NCI-H2227 (cell line): Measurements from ENCODE around the gene PPP3CA.
"Not testable (repeated sequence)": the region's sequence is repeated elsewhere in the genome, so short reads cannot be mapped to it uniquely, and the experiment has no call there.

Source experiments
- DNase-seq: peaks from one replicate; lab custom pipeline; 2025; ENCODE audit not compliant: unreplicated experiment; lab: John Stamatoyannopoulos, UW

PPP3CA gene

DNA sequence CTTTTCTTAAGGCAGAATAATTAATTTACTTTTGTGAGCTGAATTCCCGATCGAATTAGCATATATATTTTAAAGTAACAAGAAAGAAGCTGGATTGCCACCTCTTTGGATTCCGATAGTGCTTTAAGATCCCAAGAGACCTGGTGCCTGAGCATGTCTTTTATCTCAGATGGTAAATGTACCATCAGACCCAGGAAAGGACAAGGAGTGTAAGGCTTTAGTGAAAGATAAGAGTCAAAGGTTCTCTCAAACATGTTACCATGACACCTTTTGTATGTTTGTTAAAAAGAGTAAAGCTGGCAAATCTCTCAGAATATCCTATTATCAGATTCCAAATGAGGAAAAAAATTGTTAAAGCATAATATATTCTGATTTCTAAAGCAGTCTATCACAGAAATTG is 198.8 kb downstream of the PPP3CA start:
- DNase-seq = no peak

- DNase-seq = no peak
Observed at GRCh38 chr4:101147283-101147682, 200.0 kb downstream of the PPP3CA start.

GRCh38 chr4:101145021-101145420 is 202.3 kb downstream of the PPP3CA start:
- DNase-seq = no peak

DNA sequence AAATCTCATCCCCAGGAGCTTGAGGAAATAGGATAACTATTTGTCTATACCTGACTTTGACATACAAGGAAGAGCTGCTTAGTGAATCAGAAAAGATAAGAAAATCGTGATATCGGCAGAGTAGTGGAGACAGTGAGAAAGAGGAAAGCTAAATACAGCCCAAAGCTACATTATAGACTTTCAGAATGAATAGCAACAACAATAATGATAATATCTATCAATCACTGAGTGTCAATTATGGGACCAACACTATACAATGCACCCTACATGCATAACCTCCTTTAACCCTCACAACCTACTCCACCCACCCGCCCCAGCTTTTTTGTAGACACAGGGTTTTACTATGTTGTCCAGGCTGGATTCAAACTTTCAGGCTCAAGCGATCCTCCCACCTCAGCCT is 205.1 kb downstream of the PPP3CA start:
- DNase-seq = no peak

DNA sequence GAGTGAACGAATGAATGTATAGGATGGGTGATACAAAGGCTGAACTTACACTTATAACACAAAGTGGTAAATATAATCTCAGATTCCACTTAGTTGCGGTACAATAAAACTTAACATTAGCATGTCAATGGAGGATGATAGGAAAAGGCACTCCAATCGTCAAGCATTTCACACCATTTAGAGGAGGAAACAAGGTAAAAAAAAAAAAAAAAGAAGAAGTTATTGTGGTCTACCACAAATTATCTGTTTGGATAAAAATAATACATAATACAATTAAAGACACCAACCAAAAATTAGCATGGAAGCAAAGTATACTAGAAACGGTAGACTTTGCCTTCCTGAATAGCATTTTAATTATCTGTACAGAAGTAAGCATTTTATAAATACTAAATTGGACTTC is 205.5 kb downstream of the PPP3CA start:
- no peak for DNase-seq

GRCh38 chr4:101141230-101141629 is 206.1 kb downstream of the PPP3CA start:
- no peak for DNase-seq

DNA sequence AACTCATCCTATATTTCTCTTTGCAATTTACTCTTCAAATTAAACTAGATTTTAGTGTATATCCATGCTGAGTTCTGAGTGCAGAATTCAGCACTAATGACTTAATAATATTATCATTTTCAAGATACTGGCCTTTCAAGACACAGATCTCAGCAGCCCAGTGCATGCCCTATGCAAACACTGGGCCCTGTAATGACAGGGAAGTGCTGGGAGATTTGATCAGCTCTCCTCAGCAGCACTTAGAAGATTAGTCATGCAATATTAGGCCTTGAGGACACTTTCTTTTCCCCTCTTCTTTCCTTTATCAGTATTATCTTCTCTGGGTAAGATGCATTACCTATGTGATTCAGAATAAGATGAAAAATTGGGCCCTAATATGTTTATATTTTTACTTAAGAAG is 207.1 kb downstream of the PPP3CA start:
- DNase-seq = no peak

DNA sequence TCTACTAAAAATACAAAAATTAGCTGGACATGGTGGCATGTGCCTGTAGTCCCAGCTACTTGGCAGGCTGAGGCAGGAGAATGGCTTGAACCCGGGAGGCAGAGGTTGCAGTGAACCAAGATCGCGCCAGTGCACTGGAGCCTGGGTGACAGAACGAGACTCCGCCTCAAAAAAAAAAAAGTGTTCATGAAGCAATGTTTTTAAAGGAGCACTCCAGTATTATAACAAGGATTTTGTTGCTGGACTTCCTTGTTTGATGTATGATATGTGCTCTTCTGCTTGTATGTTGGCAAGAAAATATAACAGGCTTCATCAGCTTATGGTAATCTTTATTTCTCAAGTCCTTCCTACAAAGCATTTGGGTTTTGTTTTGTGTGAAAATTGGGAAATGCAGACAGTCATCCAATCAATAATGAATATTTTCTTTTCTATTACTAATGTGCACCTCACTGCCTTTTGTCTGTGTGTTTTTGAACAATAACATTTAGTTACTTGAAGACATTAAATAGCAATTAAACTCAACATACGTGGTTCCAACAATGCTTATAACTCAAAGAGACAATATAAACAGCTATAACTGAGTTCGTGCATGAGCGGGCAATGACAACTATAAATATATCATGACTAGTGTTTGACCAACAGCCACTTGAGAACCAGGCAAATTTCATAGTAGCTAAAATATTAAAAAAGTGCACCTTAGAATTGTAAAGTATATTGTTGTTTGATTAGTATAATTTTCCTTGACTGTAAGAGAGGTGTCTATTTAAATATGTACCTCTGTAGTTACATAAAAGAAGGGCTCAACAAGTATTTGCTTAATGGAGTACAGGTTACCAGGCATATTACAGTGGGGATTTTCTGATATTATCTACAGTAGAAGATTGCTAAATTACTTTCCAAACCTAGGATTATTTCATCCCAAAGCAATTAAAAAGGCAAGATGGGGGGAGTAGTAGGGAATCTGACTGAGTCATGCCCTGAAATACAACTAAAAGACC is 210.7 kb downstream of the PPP3CA start:
- DNase-seq = no peak

GRCh38 chr4:101135371-101136010 is 211.8 kb downstream of the PPP3CA start:
- DNase-seq = no peak

GRCh38 chr4:101131058-101131457 is 216.3 kb downstream of the PPP3CA start:
- not testable (repeated sequence) for DNase-seq

DNA sequence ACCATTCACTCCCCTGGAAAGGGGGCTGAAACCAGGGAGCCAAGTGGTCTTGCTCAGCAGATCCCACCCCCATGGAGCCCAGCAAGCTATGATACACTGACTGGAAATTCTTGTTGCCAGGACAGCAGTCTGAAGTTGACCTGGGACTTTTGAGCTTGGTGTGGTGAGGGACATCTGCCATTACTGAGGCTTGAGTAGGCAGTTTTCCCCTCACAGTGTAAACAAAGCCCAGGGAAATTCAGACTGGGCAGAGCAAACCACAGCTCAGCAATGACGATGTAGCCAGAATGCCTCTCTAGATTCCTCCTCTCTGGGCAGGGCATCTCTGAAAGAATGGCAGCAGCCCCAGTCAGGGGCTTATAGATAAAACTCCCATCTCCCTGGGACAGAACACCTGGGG is 218.4 kb downstream of the PPP3CA start:
- not testable (repeated sequence) for DNase-seq

GRCh38 chr4:101128473-101128872 is 218.9 kb downstream of the PPP3CA start:
- DNase-seq = no peak

GRCh38 chr4:101127176-101127790 is 220.0 kb downstream of the PPP3CA start:
- DNase-seq = no peak

DNA sequence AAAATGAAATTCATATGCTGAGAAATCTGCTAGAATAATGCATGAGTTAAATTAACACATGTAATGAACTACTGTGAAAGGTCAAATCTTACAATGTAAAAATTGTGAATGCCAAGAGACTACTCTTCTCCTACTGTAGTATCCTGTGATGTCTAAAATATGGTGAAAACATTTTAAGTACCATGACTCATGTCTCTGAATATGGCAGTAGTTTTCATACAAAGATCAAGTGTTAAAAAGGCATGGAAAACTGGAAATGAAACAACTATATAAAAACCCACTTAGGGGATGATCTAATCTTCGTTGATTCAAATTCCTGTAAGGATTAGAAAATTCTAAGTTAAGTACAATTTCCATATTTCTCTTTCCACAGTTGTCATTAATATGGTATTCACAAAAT is 221.3 kb downstream of the PPP3CA start:
- DNase-seq = no peak

DNA sequence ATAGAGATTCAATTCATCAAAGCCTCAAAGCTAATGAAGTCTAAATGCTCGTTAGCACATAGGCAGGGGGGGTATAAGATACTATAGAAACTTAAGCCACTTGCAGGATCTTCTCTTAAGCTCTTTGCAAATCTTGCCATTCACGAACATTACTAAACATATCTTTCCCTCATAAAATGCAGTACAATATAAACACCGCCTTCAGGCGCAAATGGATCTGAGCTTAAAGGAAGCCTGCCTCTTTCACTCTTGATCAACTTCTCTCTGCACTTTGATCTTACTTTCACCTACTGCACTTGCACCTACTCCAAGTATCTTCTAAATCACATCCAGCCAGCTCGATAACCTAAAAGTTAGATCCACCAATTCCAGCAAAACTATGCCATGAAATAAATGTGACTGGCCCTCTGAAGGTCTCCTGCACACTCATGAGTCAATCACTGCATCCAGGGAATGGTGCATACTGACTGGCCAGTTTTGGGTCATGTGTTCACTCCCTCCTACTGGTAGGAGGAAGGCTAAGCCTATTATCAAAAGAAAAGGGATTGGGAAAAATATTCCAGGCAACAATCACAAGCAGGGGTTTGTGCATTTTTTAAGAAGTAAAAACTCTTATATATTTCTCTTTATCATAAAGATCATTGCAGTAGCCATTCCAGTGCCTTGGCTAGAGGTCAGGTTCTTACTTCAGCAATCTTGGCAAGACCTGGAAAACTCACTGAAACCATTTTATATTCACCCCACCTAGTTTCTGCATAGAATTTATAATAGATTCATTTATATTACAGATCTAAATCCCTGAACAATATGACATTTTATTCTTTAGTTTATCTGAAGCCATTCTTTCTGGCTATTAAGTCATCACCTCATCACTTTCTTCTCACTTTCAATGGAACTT is 222.0 kb downstream of the PPP3CA start:
- no peak for DNase-seq

- DNase-seq = no peak
Observed at GRCh38 chr4:101123231-101123630, 224.1 kb downstream of the PPP3CA start.

GRCh38 chr4:101122019-101122418 is 225.3 kb downstream of the PPP3CA start:
- no peak for DNase-seq

- no peak for DNase-seq
Observed at GRCh38 chr4:101119141-101119540, 228.2 kb downstream of the PPP3CA start.

DNA sequence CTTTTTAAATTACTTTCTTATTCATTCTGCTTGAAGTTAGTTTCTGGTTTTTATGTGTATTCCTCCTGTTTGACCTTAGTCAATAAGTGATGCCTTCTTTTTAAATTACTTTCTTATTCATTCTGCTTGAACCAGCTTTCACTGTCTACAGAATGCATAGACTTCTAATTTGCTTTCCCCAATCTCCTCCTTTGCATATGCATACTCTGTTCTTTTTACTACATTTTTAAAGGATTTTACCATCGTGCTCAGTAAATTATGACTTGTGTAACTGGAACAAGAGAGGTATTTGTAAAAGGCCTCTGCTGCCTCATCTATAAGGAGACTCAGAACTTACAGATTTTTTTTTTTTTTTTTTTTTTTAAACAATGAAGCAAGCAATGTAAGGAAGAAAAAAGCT is 228.7 kb downstream of the PPP3CA start:
- DNase-seq = no peak

GRCh38 chr4:101115887-101116286 is 231.4 kb downstream of the PPP3CA start:
- no peak for DNase-seq

- no peak for DNase-seq
Observed at GRCh38 chr4:101114936-101115372, 232.4 kb downstream of the PPP3CA start.
